Retina (tissue), 1 donor: ENCODE measurements around the gene VWA1.
"Not testable (repeated sequence)": the region's sequence is repeated elsewhere in the genome, so short reads cannot be mapped to it uniquely, and the experiment has no call there.

Experiments
- DNase-seq: peaks from one replicate; pipeline ENCODE4 v3.0.0-alpha.2; 2016

The VWA1 gene

DNA sequence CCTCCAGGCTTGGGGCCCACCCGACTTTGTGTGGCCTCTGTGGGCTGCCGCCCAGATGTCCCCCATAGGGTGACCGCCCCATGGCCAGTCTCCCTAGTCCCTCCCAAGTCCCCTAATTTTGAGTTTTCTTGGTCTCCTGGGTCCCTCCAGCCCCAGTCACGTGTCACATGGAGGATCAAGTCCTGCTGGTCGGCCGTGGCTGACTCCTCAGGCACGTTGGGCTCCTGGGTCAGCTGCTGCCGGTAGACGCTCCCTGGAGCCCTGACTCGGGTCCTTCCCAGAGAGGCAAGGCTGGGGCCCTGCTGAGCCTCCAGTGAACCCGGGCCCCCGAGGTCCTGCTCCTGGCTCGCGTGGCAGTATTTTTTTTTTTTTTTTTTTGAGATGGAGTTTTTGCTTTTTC, 24.2 kb downstream of the VWA1 start:
- DNase-seq, result not testable (repeated sequence)

DNA sequence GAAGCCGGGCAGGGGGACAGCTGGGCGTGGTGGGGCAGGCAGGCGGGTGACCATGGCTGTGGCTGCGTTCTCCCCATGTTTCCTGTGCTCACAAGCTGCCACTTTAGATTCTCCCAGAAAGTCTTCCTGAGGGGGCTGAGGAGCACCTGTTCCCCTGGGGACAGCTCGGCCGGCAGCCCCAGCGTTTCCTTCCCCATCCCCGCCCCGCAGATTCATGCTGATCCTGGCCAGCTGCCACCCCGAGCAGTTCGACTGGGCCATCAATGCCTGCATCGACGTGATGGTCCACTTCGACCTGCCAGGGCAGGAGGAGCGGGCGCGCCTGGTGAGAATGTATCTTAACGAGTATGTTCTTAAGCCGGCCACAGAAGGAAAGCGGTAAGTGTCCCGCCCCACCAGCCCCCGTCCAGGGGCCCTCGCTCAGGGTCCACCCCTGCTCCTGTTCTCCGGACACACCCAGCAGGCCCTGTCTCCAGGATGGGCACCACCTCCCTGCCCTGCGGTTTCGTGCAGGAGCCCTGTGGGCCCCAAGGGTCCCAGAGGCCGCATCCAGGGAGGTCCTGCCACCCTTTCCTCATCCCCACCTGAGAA, 25.1 kb downstream of the VWA1 start:
- no peak for DNase-seq

DNA sequence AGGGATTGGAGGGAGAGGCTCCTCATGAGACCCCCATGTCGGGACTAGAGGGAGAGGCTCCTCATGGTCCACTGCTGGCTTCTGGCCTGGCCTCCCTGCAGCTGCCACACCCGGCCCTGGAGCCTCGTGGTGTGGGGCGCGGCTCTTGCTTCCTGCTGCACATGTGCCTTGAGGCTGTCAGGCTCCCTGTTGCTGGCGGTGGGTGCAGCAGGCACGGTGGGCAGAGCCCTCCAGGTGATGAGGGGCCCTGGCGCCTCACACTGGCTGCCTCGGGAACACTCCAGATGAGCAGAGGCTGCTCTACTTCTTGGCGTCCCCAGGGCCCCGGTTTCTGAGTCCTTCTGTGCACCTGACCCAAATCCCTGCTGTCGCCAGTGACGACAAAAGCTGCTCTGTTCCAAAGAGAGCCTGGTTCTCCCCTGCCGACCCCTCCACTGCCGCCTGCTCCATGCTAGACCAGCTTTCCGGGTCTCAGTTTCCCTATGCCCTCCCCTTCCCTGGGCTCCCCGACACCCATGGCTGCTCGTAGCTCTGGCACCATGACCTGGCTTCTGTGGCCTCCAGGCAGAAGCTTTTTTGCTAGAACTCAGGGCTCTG, 26.3 kb downstream of the VWA1 start:
- DNase-seq, result no peak

DNA sequence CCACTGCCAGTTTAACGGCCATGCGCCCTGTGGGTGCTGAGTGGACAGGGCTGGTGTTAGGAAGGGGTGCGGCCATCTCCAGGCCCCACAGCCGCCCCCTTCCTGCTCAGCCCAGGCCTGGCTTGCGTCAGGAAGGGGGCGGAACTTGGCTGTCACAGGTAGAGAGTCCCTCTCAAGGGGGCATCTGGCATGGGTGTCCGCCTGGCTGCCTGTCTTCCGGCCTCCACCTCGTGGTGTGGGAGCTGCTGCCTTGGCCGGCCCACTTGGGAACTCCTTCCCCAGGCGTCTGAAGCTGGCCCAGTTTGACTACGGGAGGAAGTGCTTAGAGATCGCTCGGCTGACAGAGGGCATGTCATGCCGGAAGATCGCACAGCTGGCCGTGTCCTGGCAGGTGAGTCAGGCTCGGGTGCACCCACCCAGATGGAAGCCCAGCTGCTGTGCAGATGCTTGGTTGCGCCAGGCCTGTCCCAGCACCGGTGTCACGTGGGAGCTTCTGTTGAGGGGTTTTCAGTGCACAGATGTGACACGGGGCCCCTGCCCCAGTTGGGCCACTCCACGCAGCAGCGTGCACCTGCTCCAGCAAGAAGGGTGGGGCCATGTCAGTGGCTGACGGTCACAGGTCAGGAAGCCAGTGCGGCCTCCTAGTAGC, 27.0 kb downstream of the VWA1 start:
- DNase-seq, result no peak

DNA sequence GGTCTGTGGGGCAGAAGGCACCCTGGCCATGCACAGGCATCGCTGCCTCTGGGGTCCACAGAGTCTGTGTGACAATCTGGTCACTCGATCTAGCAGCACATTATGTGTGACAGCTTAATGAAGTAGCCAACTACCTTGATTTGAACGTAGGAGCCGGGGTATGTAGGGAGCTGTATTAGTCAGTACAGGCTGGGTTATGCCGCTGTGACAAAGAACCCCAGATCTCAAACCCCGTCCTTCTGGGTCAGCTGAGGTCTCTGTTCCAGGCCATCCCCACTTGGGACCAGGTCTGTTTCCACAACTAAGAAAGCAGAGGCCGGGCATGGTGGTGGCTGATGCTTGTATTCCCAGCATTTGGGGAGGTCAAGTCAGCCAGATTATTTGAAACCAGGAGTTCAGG, 27.8 kb downstream of the VWA1 start:
- no peak for DNase-seq

DNA sequence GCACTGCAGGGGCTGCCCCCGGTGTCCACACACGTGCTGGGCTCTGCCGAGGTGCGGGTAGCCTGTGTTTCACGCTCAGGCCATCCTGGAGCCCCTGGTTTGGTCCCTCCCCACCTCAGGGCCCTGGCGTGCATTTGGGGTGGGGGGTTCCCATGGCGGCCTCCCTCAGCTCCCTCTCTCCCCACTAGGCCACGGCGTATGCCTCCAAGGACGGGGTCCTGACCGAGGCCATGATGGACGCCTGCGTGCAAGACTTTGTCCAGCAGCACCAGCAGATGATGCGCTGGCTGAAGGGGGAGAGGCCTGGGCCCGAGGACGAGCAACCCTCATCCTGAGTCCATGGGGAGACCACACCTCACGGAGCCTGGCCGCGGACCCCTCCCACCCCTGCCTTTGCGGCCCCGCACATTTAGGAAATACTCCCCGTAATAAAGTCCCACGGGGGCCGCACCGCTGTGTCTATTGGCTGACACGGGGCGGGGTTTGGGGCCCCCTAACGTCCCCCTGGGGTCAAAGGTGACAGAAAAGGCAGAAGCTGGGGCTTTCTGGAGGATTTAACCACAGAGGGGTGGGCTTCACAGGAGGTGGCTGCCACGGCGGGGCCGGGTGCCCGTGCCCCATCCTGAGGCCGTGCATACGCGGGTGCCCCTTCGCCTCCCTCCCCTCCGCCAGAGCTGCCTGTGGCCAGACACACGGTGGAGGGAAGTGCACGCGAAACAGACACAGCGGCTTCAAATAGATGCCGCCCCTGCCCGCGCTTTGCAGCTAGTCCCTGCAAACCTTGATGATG, 32.9 kb downstream of the VWA1 start:
- DNase-seq, result not testable (repeated sequence)

DNA sequence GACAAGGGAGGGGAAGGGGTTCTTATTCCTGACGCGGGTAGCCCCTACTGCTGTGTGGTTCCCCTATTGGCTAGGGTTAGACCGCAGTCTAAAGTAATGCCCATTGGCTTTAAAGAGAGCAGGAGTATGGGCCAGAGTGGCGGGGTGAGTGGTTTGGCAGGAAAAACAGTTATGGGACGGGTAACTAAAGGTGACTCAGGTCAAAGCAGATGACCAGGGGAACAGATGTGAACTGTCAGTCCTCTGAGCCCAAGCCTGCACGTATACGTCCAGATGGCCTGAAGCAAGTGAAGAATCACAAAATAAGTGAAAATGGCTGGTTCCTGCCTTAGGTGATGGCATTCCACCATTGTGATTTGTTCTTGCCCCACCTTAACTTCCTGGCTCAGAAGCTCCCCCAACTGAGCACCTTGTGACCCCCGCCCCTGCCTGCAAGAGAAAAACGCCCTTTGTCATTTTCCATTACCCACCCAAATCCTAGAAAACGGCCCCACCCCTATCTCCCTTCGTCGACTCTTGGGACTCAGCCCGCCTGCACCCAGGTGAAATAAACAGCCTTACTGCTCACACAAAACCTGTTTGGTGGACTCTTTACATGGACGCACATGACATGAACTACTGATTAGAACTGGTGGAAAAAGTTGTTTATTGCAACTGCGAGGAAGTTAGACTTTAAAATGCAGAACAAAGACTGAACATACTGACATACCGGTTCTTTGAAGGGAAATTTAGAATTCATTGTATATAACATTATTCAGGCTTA, 35.3 kb downstream of the VWA1 start:
- DNase-seq, result no peak

DNA sequence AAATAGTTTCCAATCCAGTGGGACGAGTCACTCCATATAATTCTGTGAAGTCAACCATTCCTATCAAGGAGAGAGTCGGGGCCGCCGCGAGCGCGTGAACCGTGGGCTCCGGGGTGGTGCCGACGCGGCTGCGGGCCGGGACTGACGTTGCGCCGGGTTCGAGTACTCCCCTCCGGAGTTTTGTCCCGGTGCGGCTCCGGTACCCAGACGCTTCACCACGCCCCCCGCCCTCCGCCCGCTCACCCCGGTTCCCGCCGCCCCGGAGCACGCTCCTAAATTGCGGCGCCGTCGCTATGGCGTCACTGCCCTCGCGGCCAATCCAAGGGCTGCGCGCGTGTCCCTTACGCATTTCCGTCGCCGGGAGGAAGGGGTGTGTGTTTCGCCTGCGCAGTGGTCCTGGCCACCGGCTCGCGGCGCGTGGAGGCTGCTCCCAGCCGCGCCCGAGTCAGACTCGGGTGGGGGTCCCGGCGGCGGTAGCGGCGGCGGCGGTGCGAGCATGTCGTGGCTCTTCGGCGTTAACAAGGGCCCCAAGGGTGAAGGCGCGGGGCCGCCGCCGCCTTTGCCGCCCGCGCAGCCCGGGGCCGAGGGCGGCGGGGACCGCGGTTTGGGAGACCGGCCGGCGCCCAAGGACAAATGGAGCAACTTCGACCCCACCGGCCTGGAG, 36.0 kb downstream of the VWA1 start, which contains the start of gene ATAD3B:
Gene ATAD3B, plus strand, starts transcription at position 377 of the 664 bp plus-strand sequence. Its CDS starts 120 bp downstream, at position 497.
- DNase-seq, result peak; percentile 91

DNA sequence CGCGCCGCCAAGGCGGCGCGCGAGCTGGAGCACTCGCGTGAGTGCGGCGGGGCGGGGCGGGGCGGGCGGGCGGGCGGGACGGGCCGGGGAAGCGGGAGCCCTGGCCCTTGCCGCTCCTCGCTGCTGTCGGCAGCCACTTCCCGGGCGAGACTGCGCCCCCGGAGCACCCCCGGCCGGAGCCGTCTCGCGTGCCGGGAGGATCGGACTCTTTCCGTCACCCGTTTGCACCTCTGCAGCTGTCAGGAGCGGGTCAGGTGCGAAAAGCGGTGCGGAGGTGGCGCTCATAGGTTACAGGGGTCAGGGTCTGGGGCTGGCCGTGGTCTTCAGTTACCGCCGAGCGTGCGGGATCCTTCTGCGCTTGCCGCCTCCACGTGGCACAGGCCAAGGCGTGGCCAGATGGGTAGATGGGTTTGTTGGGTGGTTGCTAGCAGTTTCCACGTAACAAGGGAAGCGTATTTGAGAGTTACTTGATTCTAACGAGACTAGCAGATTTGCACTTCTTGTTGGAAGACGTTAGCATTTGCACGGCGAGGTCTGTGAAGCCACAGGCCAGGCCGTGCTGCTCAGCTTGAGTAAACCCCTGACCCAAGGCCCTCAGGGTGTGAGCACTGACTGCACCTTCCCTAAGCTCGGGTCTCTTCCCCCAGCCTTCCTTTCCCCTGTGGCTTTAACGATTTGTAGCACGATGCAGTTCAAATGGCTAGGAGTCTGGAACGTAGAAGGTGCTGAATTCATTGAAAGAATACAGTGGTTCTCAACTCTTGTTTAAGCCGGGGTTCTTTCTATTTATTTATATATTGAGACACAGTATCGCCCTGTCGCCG, 36.8 kb downstream of the VWA1 start:
- not testable (repeated sequence) for DNase-seq

DNA sequence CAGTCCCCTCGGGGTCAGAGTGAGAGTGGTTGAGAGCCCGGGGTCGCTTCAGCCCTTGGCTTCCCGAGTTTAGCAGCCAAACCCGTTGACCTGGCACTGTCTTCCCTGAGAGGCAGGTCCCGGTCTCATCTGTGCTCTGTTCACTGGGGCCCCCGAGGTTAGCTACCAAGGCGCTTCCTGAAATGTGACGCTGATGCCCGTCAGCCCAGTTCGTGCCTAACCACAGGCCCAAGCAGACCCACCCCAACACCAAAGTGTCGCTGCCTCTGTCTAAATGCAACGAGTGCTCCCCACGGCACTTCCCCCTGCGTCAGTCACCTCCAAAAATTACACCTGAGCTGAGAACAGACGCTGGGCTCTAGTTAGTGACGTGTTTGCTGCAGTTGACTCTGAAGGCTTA, 40.5 kb downstream of the VWA1 start:
- DNase-seq, result not testable (repeated sequence)

DNA sequence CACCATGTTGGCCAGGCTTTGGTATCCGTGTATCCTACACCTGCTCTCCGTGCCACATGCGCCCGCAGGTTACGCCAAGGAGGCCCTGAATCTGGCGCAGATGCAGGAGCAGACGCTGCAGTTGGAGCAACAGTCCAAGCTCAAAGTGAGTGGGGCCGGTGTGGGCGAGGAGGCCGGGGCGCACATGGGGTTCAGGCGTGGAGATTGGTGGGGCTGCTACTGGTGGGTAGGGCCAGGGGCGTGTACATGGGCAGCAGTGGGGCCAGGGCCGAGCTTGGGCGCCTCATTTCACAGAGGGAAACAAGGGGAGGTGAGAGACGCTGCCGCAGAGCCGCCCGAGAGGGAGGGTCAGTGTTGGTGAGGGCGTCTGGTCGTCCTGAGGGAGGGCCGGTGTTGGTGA, 41.7 kb downstream of the VWA1 start:
- no peak for DNase-seq

DNA sequence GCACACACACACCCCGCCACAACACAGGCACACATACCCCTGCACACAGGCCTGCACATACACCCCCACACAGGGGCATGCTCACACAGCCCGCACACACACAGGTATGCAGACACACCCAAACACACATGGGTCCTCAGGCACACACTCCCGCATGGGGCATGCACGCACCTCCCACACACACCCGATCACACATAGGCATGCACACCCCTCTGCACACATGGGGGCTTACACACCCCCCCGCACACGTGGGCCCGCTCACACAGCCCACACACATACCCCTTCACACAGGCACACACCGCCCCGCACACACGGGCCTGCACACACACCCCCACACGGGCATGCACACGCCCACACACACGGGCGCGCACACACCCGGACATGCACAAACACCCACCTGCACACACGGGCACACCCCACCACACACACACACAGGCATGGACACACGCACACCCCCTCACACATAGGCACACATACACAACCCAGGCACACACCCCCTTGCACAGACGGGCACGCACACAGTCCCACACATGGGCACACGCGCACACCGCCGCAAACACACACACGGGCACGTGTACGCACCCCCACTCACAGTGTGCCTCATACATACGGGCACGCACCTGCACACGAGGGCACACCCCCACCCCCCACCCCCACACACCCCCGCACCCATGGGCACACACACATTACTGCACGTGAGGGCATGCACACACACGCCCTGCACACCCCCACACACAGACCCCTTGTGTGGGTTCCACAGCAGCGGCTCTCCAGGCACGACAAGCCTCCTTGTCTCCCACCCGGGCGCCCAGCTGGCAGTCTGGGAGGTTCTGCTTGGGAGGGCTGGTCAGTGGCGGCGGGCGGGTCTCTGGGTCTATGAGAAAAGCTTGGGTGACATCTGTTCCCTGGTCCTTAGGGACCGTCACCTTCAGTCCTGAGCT, 44.3 kb downstream of the VWA1 start:
- no peak for DNase-seq

DNA sequence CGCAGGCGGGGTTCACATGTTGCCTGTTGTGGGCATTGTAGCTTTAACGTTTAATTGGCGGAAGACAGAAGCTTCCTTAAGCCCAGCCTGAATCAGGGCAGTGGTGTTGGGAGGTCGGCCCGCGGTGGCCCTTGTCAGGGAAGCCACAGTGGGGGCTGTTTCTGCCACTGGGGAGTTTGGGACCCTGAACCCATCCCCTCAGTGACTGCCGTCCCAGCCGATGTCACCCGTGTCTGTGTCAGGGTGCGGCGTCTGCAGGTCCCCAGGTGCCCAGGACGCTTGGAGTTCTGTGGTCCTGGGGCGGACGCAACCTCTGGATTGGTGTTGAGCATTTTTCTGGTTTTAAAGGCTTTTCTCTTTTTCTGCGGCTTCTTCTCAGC, 45.0 kb downstream of the VWA1 start:
- not testable (repeated sequence) for DNase-seq

DNA sequence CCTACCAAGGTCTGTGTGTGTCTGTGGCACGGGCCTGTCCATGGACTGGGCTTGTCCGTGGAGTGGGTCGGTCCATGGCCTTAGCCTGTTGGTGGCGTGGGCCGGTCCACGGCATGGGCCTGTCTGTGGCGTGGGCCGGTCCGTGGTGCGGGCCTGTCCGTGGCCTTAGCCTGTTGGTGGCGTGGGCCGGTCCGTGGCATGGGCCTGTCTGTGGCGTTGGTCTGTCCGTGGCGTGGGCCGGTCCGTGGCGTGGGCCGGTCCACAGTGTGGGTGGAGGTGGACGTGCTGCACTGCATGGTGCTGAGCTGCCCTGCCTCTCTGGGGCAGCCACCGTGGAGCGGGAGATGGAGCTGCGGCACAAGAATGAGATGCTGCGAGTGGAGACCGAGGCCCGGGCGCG, 46.3 kb downstream of the VWA1 start:
- not testable (repeated sequence) for DNase-seq

DNA sequence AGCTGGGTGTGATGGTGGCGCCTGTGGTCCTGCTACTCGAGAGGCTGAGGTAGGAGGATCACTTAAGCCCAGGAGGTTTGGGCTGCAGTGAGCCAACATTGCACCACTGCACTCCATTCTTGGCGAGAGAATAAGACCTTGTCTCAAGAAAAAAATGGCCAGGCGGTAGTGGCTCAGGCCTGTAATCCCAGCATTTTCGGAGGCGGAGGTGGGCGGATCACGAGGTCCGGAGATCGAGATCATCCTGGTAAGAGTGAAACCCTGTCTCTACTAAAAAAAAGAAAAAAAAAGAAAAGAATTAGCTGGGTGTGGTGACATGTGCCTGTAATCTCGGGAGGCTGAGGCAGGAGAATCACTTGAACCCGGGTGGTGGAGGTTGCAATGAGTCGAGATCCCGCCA, 47.4 kb downstream of the VWA1 start:
- DNase-seq, result no peak

DNA sequence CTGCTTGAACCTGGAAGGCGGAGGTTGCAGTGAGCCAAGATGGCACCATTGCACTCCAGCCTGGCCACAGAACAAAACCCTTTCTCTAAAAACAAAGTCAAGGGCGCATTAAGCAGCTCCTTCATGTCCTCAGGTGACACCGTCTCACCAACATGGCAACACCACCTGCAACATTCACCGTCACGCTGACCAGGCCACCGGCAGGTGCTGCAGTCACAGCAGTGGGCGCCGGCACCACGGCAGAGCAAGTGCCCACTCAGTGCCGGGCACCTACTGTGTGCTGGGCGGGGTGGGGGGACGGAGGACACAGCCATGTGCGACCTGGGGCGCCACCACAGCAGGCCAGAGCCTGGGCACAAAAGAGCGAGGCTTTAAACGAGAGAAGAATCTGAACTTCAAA, 48.2 kb downstream of the VWA1 start:
- DNase-seq, result no peak

DNA sequence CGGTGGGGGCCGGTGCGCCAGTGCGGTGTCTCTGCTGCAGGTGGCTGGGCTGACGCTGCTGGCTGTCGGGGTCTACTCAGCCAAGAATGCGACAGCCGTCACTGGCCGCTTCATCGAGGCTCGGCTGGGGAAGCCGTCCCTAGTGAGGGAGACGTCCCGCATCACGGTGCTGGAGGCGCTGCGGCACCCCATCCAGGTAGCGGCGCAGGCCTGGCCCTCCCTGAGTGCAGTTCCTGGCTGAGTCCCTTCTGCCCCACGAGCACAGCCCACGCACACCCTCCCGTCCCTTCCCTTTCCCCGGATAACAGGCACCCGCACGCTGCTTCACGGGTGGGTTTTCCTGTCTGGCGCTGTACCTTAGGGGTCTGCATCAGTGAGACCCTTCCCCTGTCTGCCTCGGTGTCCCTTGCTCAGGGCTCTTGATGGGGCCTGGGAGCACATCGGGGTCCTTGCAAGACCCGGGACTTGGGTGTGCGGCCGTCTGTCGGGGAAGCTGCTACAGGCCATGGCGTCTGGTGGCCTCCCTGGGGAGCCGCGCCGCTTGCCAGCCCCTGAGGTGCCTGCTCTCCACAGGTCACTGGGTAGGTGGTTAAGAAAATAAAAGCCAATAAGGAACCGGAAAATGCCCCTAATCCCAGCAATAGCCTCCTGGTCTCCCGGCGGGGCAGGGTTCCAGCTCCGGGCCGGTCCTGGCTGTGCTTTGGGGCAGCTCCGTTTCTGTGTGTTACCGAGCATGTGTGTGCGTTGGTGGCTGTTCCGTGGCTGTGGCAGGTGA, 49.7 kb downstream of the VWA1 start:
- DNase-seq, result not testable (repeated sequence)

DNA sequence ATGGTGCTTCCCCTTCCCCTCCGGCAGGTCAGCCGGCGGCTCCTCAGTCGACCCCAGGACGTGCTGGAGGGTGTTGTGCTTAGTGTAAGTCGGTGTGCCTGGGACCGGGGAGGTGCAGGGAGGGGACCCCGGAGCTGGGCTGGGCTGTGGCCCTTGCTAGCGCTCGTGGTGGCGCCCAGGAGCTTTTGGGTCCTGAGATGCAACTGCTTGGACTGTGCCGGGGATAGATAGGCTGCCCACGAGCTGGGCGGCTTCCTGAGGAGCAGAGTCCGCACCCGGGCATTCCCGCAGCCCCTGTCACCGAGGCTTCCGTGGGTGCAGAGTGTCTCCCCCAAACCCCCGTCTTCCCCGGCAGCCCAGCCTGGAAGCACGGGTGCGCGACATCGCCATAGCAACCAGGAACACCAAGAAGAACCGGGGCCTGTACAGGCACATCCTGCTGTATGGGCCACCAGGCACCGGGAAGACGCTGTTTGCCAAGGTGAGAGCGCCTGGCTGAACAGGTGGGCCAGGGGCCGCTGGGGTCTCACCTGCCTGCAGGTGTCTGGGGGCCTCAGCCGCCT, 50.3 kb downstream of the VWA1 start:
- DNase-seq, result not testable (repeated sequence)

DNA sequence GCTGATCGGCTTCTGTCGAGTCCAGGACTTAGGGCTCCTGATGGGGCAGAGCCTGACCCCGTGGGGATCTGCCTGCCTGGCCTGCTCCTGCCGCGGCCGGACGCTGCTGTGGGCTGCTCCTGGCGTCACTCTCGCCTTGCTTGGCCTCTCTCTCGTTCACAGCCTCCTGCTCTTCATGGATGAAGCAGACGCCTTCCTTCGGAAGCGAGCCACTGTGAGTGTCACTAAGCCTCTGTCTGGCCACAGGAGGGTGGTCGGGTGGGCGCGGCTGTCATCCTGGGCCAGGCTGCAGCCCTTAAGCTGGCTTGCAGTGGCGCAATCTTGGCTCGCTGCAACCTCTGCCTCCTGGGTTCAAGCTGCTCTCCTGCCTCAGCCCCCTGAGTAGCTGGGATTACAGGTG, 52.2 kb downstream of the VWA1 start:
- DNase-seq, result no peak
